Calu3 (cell line): ENCODE results near the gene RAB24. TPM values are rescaled to one million over a fixed set of nuclear protein-coding genes. Genes with fewer than 3 reads are reported as not detected.

Source experiments
- BruUV-seq: library from RNA; stranded (reverse); fragments of 400-500 nt; replicated peaks from 2 replicates; lab custom pipeline; 2021; lab: Mats Ljungman, UMichigan
- CTCF ChIA-PET: fragments of 300-600 bp; sonication (Branson Sonifier 250); formaldehyde crosslinking; loops from one replicate; lab custom pipeline; 2022; ENCODE audit warnings: antibody characterized with exemption; lab: Charles Lee
- DNase-seq: peaks from one replicate; pipeline ENCODE4 v3.0.0; 2022
- H3K27ac Mint-ChIP-seq: one replicate; pipeline ENCODE4 v1.8.0; 2022; ENCODE audit warnings: mixed read lengths; ENCODE audit not compliant: unreplicated experiment
- H3K27me3 Mint-ChIP-seq: one replicate; pipeline ENCODE4 v1.8.0; 2022; ENCODE audit warnings: mixed read lengths; ENCODE audit not compliant: unreplicated experiment
- H3K36me3 Mint-ChIP-seq: one replicate; pipeline ENCODE4 v1.8.0; 2022; ENCODE audit warnings: mild to moderate bottlenecking, moderate library complexity, mixed read lengths; ENCODE audit not compliant: insufficient read depth, unreplicated experiment
- H3K4me1 Mint-ChIP-seq: one replicate; pipeline ENCODE4 v1.8.0; 2022; ENCODE audit warnings: mild to moderate bottlenecking, low read depth, mixed read lengths; ENCODE audit not compliant: unreplicated experiment
- H3K4me3 Mint-ChIP-seq: one replicate; pipeline ENCODE4 v1.8.0; 2022; ENCODE audit warnings: mild to moderate bottlenecking, low read depth, moderate library complexity, mixed read lengths; ENCODE audit not compliant: unreplicated experiment
- H3K9me3 Mint-ChIP-seq: one replicate; pipeline ENCODE4 v1.8.0; 2022; ENCODE audit warnings: low read depth, mixed read lengths; ENCODE audit not compliant: unreplicated experiment
- intact Hi-C: fragments of 100-400 bp; cut with micrococcal nuclease; formaldehyde crosslinking; loops from one replicate; pipeline ENCODE4 v1.10.0; 2022; ENCODE audit not compliant: unreplicated experiment
- total RNA-seq: library from RNA; stranded (reverse); gene quantifications from 2 replicates; pipeline ENCODE4 v1.2.3, GENCODE V29; 2022
- TF ChIP-seq, protein P1 (sequence below): fragments of 200-600 bp; IDR thresholded peaks from one replicate; pipeline ENCODE4 v1.8.0; 2022; ENCODE audit warnings: antibody characterized with exemption; ENCODE audit not compliant: unreplicated experiment

The RAB24 gene
- total RNA-seq, 1 experiment from 2014 or later = 34.0 TPM

DNA sequence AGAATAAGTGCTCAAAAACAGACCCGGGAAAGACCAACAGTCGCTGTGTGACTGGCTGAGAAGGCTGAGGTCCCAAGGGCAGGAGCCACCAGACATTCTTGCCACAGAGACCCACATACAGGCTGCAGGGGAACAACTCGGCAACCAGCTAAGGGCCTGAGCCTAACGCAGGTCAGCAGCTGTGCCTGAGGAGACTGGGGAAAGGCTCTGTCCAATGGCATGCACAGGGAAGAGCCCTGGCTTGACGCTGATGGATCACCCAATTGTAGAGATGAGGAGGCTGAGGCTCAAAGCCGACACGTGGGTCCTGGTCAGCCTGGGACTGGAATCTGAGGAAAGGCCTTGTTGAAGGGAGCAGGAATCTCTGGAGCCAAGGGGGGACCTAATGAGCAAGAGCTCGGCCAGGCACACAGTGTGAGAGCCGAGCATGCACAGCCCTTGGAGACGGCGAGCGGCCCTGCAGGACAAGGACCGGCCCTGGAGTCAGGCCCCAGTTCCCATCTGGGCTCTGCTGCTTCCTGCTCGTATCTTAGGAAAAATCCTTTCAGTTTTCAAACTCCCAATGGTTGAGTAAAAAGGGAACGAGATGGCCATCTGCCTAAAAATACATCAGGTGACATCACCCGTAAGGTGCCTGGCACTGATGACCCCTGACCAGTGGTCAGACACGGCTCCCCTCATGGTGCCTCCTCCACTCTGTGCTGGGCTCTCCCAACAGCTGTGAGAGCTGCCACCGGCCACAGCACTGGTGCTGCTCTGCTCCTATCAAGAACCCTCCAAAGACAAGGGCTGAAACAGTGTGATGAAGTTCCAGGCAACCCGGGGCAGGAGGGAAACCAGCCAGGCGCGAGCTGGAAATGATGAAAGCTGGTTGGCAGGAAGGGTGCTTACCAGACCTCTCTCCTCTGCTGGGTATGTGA lies 31.5 kb upstream of the RAB24 start:
- TF ChIP-seq, protein P1, sequence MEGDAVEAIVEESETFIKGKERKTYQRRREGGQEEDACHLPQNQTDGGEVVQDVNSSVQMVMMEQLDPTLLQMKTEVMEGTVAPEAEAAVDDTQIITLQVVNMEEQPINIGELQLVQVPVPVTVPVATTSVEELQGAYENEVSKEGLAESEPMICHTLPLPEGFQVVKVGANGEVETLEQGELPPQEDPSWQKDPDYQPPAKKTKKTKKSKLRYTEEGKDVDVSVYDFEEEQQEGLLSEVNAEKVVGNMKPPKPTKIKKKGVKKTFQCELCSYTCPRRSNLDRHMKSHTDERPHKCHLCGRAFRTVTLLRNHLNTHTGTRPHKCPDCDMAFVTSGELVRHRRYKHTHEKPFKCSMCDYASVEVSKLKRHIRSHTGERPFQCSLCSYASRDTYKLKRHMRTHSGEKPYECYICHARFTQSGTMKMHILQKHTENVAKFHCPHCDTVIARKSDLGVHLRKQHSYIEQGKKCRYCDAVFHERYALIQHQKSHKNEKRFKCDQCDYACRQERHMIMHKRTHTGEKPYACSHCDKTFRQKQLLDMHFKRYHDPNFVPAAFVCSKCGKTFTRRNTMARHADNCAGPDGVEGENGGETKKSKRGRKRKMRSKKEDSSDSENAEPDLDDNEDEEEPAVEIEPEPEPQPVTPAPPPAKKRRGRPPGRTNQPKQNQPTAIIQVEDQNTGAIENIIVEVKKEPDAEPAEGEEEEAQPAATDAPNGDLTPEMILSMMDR = no peak
- no peak overlapping the region for H3K4me3 Mint-ChIP-seq

DNA sequence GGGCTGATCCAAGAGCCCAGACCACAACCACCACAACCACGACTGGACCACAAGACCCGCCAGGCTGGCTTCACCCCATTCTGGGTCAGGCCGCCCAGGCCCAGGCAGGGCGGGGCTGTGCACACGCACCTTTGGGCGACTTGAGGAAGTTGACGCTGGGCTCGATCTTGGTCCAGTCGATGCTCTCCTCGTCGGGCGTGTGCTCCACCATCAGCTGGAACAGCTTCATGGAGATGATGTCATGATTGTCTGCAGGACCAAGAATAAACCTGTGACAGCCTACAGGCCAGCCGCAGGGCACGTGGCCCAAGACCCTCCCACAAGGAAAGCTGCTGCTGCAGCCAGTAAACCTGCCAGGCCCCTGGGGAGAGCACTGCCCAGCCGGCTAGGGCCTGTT lies 30.6 kb upstream of the RAB24 start:
- H3K27ac Mint-ChIP-seq = no peak overlapping the region
- no peak overlapping the region for H3K4me3 Mint-ChIP-seq
- peaks cover 81% of the 10 kb centered on the region for H3K36me3 Mint-ChIP-seq
- DNase-seq = no peak
- intact Hi-C loops = no loop called here
- no peaks in the 10 kb centered on the region for H3K27me3 Mint-ChIP-seq
- no TSS peak for BruUV-seq
- H3K9me3 Mint-ChIP-seq = no peaks in the 10 kb centered on the region
- TF ChIP-seq, protein P1 = no peak
- CTCF ChIA-PET = no interaction called here
- peaks cover 19% of the 10 kb centered on the region for H3K4me1 Mint-ChIP-seq

More for the DNA sequence above, 31.5 kb upstream of the RAB24 start:
- intact Hi-C loops = no loop called here
- Mint-ChIP-seq H3K27ac (no peak overlapping the region), H3K27me3 (no peaks in the 10 kb centered on the region), H3K36me3 (peaks cover 83% of the 10 kb centered on the region), H3K4me1 (peaks cover 28% of the 10 kb centered on the region), H3K9me3 (no peaks in the 10 kb centered on the region)
- CTCF ChIA-PET = no interaction called here
- no TSS peak for BruUV-seq
- DNase-seq = no peak

DNA sequence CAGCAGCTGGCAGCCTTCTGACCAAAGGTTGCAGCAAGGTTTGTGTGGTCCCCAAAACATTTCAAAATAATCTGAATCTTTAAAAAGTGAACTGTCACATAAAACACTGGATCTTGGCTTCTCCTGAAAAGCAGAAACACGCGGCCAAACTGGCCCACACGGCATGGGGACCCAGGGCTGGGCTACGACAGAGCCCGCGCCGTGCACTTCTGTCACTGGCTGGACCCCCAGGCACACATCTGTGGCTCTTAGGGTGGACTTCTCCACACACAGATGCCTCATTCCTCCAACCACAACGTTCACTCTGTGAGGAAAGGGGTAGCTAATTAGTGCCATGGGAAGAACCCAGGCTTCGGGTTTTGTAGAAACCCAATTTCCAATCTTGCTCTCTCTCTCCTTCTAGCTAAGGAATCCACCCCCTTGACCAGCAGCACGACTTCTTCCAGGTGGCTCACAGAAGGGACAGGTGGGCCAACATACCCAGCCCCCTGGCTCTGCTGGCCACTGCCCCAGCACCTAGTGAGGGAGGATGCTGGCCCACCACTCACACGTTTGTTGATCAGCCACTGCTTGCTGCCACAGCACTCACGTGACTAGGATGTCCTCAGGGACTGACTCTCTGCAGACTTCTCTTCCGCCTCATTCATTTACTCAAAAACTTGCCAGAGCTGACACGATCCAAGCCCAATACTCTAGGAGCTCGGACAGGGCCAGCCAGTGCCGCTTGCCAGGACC lies 30.1 kb upstream of the RAB24 start:
- peaks cover 15% of the 10 kb centered on the region for H3K4me1 Mint-ChIP-seq
- no TSS peak for BruUV-seq
- peaks cover 81% of the 10 kb centered on the region for H3K36me3 Mint-ChIP-seq
- DNase-seq = no peak
- no peaks in the 10 kb centered on the region for H3K9me3 Mint-ChIP-seq
- H3K27ac Mint-ChIP-seq = no peak overlapping the region
- CTCF ChIA-PET = no interaction called here
- TF ChIP-seq, protein P1 = no peak
- no peak overlapping the region for H3K4me3 Mint-ChIP-seq
- H3K27me3 Mint-ChIP-seq = no peaks in the 10 kb centered on the region
- intact Hi-C loops = no loop called here

DNA sequence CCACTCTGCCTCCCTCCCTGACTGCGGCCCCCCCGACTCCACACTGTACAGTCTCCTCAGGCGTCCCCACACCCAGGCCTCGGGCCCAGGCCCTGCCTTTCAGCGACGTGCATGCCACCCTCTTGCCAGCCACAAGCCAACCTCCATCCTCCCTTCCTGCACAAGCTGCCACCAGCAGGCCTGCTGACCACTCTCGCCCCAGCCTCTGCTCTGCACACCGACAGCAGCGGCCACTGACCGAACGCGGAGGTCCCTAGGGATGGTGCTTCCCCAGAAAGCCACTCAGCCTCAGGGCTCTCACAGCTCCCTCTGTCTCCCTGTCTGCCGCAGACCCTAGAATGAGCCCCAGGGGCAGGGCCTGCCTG lies 29.4 kb upstream of the RAB24 start:
- intact Hi-C loops = no loop called here
- TF ChIP-seq, protein P1 = no peak
- no peak for DNase-seq
- Mint-ChIP-seq H3K27ac (no peak overlapping the region), H3K27me3 (no peaks in the 10 kb centered on the region), H3K4me3 (no peak overlapping the region), H3K4me1 (peaks cover 22% of the 10 kb centered on the region), H3K9me3 (no peaks in the 10 kb centered on the region), H3K36me3 (peaks cover 87% of the 10 kb centered on the region)
- no TSS peak for BruUV-seq
- CTCF ChIA-PET = no interaction called here
